HG03439 (cell line): ENCODE data around the gene DNAAF3.

ENCODE experiments used
- ATAC-seq: cut with Tn5 transposase; IDR thresholded peaks from one replicate; pipeline ENCODE4 v1.9.1; 2021; ENCODE audit warnings: mild to moderate bottlenecking, moderate library complexity; ENCODE audit not compliant: unreplicated experiment

Gene DNAAF3

GRCh38 chr19:55116859-55117662 lies 49.4 kb downstream of the DNAAF3 start, which contains the start of gene PPP1R12C:
Gene PPP1R12C (minus strand): TSS chr19:55117637. CDS start chr19:55117543, 94 bp downstream.
- ATAC-seq, result peak; percentile 16

GRCh38 chr19:55116232-55116858 lies 50.1 kb downstream of the DNAAF3 start:
- ATAC-seq, result no peak

- no peak for ATAC-seq
These were observed 50.9 kb downstream of the DNAAF3 start for GRCh38 chr19:55115446-55116065.

GRCh38 chr19:55114566-55115145 lies 51.8 kb downstream of the DNAAF3 start:
- no peak for ATAC-seq

- ATAC-seq, result no peak
These were observed 52.8 kb downstream of the DNAAF3 start for GRCh38 chr19:55113570-55114039.

- ATAC-seq, result no peak
These were observed 53.4 kb downstream of the DNAAF3 start for GRCh38 chr19:55112777-55113569.

GRCh38 chr19:55112246-55112776 lies 54.1 kb downstream of the DNAAF3 start:
- no peak for ATAC-seq

- no peak for ATAC-seq
These were observed 55.1 kb downstream of the DNAAF3 start for GRCh38 chr19:55111238-55111831.

- ATAC-seq, result no peak
These were observed 56.7 kb downstream of the DNAAF3 start for GRCh38 chr19:55109527-55110291.
